NCI-H526 (cell line): ENCODE measurements around the gene TBCEL.
A peak's percentile ranks its signal among the peaks of the same experiment; 100 is the strongest.
"Not testable (repeated sequence)": the region's sequence is repeated elsewhere in the genome, so short reads cannot be mapped to it uniquely, and the experiment has no call there.

Experiments
- DNase-seq, 2 experiments: peaks; one replicate each; lab custom pipeline; 2025; lab: John Stamatoyannopoulos, UW

Gene TBCEL, protein sequence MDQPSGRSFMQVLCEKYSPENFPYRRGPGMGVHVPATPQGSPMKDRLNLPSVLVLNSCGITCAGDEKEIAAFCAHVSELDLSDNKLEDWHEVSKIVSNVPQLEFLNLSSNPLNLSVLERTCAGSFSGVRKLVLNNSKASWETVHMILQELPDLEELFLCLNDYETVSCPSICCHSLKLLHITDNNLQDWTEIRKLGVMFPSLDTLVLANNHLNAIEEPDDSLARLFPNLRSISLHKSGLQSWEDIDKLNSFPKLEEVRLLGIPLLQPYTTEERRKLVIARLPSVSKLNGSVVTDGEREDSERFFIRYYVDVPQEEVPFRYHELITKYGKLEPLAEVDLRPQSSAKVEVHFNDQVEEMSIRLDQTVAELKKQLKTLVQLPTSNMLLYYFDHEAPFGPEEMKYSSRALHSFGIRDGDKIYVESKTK

DNA sequence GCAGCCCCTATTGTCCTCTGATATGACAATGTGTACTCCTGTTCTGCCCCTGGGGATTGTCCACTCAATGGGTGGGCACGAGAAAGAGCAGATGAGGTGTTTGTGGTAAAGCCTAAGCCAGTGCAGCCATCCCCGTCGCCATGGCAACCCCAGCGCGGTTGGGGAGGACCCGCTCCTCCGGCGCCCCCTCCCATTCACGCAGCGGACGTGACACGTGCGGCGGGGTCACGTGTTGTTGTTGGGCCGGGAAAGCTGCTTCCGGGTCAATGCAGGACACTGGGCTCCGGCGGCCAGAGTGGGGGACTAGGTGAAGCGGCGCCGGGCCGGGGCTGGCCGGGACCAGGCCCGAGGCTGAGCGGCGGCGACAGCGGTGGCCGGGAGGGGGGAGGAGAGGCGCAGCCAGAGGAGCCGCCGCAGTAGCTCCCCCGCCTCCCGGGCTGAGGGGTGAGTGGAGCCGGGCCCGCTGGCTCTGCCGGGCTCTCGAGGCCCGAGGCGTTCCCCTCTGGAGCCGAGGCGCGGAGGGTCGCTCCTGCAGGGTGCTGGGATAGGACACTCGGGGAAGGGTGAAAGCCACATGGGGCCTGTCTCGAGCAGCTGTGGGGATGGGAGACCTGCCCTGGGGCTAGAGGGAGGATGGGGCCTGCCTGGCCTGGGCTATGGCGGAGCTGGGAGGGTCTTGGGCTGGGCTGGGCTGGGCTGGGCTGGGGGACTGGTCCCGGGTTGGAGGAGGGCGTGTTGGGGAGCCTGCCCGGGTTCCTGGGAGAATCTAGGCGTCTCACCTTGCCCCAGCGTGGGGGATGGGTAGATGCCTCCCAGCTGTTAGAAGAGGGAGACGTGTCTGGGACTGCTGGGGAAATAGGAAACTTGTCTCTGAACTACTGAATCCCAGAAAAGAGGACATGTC is at the start of gene TBCEL:
Gene TBCEL (plus strand): TSS at position 255 of the 904 bp plus-strand sequence. CDS start 21,589 bp downstream, outside the sequence.
- peak; percentile 93 to 99 for DNase-seq

DNA sequence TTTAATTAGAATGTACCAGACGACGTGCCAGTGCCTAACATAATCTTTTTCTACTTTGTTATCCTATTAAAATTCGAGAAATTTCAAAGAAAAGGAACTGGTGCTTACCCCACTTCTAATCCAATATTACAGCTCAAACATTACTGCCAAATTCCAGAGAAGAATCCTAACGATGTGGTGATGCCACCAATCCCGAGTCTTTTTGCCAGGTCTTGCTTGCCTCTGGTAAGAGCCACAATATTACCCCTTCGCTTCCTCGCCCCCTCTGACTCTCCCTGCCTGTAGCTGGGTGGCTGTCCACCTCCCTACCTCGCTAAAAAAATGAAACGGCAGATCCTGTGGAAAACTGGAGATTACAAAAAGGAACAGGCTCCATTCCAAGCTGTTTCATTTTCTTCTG is 49.4 kb upstream of the TBCEL start:
- DNase-seq = no peak

DNA sequence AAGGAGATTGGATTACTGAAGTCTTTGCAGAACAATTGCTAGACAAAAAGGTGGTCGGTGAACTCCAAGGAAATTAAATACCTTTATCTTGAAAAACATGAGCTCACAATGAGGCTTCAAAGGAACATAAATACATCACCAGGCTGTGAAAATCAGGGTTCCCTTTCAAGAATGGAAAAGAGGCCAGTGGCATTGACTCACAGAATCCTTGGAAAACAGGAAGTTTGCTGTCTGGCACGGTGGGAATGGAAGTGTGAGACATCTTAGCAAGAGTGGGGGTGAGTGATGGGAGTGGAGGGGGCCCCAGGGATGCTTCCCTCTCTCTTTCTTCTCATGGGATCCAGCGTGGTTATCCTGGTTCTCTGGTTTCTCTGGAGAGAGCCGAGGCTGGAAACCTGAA is 48.9 kb upstream of the TBCEL start:
- DNase-seq = no peak

DNA sequence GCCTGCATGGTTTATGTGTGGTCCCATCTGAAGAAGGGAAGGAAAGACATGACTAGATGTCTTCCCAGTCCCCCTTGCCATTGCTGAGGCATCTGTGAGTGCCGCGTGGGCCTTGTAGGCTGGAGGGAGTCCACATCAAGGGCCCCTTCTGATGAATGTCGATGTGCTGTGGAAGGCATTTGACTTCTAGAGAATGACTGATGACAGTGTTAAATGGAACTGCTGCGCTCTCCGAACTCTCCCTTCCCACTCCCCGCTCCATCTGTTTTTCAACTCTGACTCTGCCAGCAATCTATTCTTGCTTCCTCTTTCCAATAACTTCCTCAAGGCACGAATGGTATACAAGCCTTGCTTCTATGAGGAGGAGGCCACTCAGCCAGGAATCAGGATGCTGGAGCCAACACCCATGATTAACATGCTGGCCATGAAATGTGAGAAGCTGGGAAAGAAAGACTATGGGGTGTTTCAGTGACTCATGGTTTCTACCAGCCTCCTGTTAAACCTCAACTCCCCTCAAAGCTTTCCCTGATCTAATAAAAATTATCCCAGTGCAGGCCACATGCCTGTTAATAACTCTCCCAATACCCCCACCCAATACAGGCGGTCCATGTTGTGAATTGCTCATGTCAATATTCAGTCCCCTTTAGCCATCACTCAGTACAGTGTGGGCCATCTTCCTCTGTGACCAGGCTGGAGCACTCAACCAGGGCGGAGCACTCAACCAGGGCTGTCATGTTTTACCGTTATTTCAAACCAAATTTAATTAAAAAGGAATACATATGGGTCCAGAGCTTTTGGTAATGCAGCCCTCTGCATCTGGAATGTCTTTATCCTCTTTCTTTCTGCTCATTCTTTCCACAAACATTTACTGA is 46.4 kb upstream of the TBCEL start:
- DNase-seq = peak in 1 of 2 experiments; percentile 16

DNA sequence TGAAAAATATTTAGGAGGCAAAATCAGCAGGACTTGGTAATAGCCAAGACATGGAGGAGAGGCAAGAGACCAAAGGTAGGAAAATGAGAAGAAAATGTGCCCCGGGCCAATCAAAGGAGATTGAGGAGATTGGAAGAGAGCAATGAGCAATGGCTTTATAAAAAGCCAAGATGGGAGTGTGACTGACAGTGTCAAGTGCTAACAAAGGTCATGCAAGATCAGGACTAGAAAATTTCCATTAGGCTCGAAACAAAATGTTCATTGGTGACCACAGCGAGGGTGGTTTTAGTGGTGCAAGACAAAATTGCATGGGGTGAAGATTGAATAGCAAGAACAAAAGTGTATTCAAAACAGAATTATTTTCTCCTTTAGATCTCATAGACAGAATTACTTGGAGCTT is 45.2 kb upstream of the TBCEL start:
- no peak for DNase-seq

- peak; percentile 36 to 92 for DNase-seq
Observed at GRCh38 chr11:120985718-120986569, 38.0 kb upstream of the TBCEL start.

- DNase-seq = no peak
Observed at GRCh38 chr11:120988603-120989002, 35.3 kb upstream of the TBCEL start.

- DNase-seq = no peak
Observed at GRCh38 chr11:120991830-120992686, 31.8 kb upstream of the TBCEL start.

DNA sequence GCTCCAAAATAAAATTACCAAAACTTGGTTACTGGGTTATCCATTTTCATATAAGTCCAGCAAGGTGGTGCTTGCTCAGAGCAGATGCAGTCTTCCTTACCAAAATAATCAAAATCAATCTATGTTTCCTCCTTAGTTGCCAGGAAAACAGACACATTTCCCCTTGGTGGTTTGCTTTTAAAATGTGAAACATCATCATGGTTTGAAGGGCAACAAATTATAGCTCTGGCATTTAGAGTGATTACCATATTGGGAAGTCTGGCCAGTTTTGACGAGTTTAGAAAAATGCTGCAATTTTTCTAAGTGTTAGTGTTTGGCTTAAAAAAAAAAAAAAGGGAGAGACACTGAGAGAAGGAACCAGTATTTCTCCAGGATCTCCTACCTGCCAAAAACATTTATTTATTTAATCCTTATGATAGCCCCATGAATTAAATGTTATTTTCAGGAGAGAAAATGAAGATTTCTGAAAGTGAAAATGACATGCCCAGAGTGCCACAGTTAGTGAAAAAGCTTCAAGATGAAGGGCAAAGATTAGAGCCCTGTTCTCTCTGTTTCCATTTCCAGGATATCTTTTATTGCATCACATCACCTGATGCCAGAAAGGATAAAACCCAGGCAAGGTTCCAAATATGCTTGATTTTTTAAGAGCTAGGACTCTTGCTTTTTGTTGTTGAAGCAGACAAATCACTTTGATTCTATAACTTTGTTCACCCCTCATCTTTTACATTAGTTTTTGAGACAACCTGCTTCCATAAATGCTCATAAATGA is 29.6 kb upstream of the TBCEL start:
- no peak for DNase-seq

DNA sequence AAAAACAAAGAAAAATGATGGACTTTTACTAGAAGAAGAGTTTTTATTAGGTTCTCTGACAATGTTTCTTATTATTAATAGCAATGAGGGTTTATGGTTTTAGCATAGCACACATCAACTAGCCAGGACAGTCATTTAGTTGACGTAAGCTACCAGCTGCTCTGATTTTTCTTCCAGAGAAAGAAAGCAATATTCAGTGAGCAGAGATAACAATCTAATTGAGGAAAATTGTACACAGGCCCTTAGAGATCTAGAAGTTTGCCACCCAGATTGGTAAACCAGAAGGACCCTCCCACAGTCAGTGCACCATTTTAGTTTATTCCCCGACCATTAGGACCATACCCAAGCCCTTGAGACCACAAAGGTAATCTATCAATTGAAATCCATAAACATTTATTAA is 28.7 kb upstream of the TBCEL start:
- no peak for DNase-seq

GRCh38 chr11:120996973-120997372 is 26.9 kb upstream of the TBCEL start:
- no peak for DNase-seq

- DNase-seq = no peak
Observed at GRCh38 chr11:120998581-120998980, 25.3 kb upstream of the TBCEL start.

DNA sequence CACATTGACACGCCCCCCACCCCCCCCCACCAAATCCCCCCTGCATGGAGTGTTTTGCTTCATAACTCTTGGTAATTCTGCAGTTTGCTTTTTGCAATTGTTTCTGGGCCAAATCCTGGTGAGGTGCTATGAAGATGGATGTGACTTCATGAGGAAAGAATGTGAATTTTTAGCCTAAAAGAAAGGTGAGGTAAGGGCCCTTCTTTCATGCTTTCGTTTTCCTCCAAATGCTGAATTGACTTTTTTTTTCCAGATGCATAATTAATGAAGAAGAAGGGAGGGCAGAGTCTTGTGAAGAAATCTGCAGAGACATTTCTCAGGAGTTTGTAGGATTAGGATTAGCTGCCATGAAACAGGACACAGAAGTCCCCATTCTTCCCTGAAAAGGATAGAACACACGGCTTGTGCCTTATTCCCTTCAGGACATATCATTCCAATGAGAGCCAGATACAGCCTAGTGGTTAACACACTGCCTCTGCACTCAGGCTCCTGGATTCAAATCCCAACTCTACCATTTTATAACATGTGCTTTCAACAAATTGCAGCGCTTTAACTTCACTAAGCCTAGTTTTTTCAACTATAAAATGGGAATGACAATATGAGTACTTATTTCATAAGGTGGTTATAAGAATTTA is 19.6 kb upstream of the TBCEL start:
- DNase-seq = no peak

DNA sequence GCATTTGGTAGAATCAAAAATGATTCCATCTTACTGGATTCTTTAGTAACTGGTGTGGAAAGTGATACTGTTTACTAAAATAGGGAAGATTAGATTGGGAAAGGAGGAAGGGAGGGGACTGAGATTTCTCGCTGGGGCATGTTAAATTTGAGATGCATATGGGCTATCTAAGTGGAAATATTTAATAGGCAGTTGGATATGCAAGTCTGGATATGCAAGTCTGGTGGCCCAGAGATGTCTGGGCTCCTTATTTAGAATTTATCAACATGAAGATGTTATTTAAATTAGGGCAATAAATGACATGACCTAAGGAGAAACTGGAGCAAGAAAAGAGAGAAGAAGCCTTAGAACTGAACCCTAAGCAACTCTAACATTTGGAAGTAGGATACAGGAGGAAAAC is 17.0 kb upstream of the TBCEL start:
- DNase-seq = no peak

- DNase-seq = no peak
Observed at GRCh38 chr11:121008551-121008950, 15.4 kb upstream of the TBCEL start.

DNA sequence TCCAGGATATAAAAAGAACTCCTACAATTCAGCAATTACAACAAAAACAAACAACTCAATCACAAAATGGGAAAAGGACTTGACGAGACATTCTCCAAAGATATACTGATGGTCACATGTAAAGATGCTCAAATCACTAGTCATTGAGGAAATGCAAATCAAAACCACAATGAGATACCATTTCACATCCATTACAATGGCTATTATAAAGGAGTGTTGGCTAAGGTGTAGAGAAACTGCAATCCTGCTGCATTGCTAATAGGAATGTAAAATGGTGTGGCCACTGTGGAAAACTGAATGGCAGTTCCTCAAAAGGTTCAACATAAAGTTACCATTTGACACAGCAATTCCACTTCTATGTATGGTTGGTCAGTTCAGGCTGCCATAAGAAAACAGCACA is 11.8 kb upstream of the TBCEL start:
- peak; percentile 83 to 87 for DNase-seq

- DNase-seq = no peak
Observed at GRCh38 chr11:121018746-121019145, 5.2 kb upstream of the TBCEL start.

DNA sequence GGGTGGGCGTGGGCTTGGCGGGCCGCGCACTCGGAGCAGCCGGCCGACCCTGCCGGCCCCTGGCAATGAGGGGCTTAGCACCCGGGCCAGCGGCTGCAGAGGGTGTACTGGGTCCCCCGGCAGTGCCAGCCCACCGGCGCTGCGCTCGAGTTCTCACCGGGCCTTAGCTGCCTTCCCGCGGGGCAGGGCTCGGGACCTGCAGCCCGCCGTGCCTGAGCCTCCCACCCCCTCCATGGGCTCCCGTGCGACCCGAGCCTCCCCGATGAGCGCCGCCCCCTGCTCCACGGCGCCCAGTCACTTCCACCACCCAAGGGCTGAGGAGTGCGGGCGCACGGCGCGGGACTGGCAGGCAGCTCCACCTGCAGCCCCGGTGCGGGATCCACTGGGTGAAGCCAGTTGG is 2.2 kb upstream of the TBCEL start:
- DNase-seq = not testable (repeated sequence)

DNA sequence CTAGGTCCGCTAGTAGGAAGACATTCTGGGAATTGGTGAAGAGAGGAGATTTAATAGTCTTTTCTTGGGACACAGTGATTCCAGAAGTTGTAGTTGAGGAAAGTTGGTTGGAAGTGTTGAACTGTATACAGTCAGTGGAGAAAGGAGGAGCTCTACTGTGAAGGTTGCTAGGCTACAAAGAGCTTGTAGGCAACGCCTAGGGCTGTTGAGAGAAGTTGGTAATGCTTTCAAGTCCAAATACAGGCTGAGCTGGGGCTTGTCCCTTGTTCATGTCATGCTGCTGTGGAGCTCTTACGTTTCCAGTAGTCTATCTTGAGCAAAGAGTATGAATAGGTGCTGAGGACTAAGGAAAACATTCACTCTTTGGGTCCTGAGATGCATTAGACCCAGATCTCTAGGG is 1.1 kb downstream of the TBCEL start:
- DNase-seq = peak in 1 of 2 experiments; percentile 43
